WTC11 (cell line): ENCODE data around the gene KCNH6. TPM values are rescaled to one million over a fixed set of nuclear protein-coding genes. Genes with fewer than 3 reads are reported as not detected.

Experiments
- ATAC-seq: fragments of 200-7000 bp; cut with Tn5 transposase; 2 replicates; pipeline ENCODE4 v1.10.0; 2021; ENCODE audit warnings: mild to moderate bottlenecking, moderate library complexity
- CTCF ChIA-PET: fragments of 300-600 bp; sonication (Branson Sonifier 250); formaldehyde crosslinking; loops from one replicate; lab custom pipeline; 2021; ENCODE audit warnings: antibody characterized with exemption; lab: Charles Lee
- POLR2A ChIA-PET: fragments of 350-600 bp; sonication (Branson Sonifier 250); formaldehyde crosslinking; loops from one replicate; lab custom pipeline; 2021; ENCODE audit warnings: antibody characterized with exemption; lab: Charles Lee
- DNase-seq: peaks from one replicate; pipeline ENCODE4 v3.0.0; 2021; ENCODE audit warnings: low spot score
- H3K27ac Mint-ChIP-seq: 2 replicates; pipeline ENCODE4 v1.8.0; 2021; ENCODE audit warnings: mixed read lengths
- H3K27me3 Mint-ChIP-seq: 2 replicates; pipeline ENCODE4 v1.8.0; 2021; ENCODE audit warnings: low read depth, mild to moderate bottlenecking, moderate library complexity, mixed read lengths
- H3K36me3 Mint-ChIP-seq: 2 replicates; pipeline ENCODE4 v1.8.0; 2021; ENCODE audit warnings: mixed read lengths
- H3K4me1 Mint-ChIP-seq: 2 replicates; pipeline ENCODE4 v1.8.0; 2022; ENCODE audit warnings: mixed read lengths
- H3K4me3 Mint-ChIP-seq: 2 replicates; pipeline ENCODE4 v1.8.0; 2021; ENCODE audit warnings: mild to moderate bottlenecking, moderate library complexity, mixed read lengths
- H3K9me3 Mint-ChIP-seq: 2 replicates; pipeline ENCODE4 v1.8.0; 2021; ENCODE audit warnings: mixed read lengths
- AR ChIP-seq: fragments of 250-450 bp; sonication (Bioruptor Pico); IDR thresholded peaks from 2 replicates; pipeline ENCODE4 v1.9.0; 2021; ENCODE audit warnings: mild to moderate bottlenecking
- ARID4B ChIP-seq: sonication (generic); formaldehyde crosslinking; IDR thresholded peaks from 2 replicates; pipeline ENCODE4 v1.8.0; 2023; ENCODE audit warnings: missing genetic modification reagents, mild to moderate bottlenecking, borderline replicate concordance
- CREM ChIP-seq: sonication (generic); formaldehyde crosslinking; IDR thresholded peaks from 2 replicates; pipeline ENCODE4 v1.8.1; 2022; ENCODE audit warnings: mild to moderate bottlenecking, missing genetic modification reagents, moderate library complexity
- ESRRA ChIP-seq: sonication (generic); formaldehyde crosslinking; IDR thresholded peaks from 2 replicates; pipeline ENCODE4 v1.8.1; 2022; ENCODE audit warnings: mild to moderate bottlenecking, missing genetic modification reagents, borderline replicate concordance
- GRHL2 ChIP-seq: fragments of 250-450 bp; sonication (Bioruptor Pico); IDR thresholded peaks from 2 replicates; pipeline ENCODE4 v1.8.0; 2022; ENCODE audit warnings: mild to moderate bottlenecking, moderate library complexity; ENCODE audit not compliant: insufficient replicate concordance, severe bottlenecking
- IRF1 ChIP-seq: sonication (generic); formaldehyde crosslinking; IDR thresholded peaks from 2 replicates; pipeline ENCODE4 v1.8.0; 2023; ENCODE audit warnings: missing genetic modification reagents
- MYBL2 ChIP-seq: sonication (generic); formaldehyde crosslinking; IDR thresholded peaks from 2 replicates; pipeline ENCODE4 v1.8.1; 2023; ENCODE audit warnings: mild to moderate bottlenecking, moderate library complexity, missing genetic modification reagents
- RORB ChIP-seq: fragments of 250-450 bp; sonication (Bioruptor Pico); IDR thresholded peaks from 2 replicates; pipeline ENCODE4 v1.9.0; 2021; ENCODE audit warnings: mild to moderate bottlenecking
- SMAD3 ChIP-seq: sonication (generic); formaldehyde crosslinking; IDR thresholded peaks from 2 replicates; pipeline ENCODE4 v1.8.0; 2022; ENCODE audit warnings: missing genetic modification reagents, mild to moderate bottlenecking, borderline replicate concordance
- SOX15 ChIP-seq: fragments of 250-450 bp; sonication (Bioruptor Pico); IDR thresholded peaks from 2 replicates; pipeline ENCODE4 v1.9.0; 2021; ENCODE audit warnings: mild to moderate bottlenecking
- TP53 ChIP-seq: sonication (generic); formaldehyde crosslinking; IDR thresholded peaks from 2 replicates; pipeline ENCODE4 v1.8.1; 2023; ENCODE audit warnings: mild to moderate bottlenecking, missing genetic modification reagents
- USF1 ChIP-seq: sonication (generic); formaldehyde crosslinking; IDR thresholded peaks from 2 replicates; pipeline ENCODE4 v1.8.0; 2022; ENCODE audit warnings: mild to moderate bottlenecking, missing genetic modification reagents
- ZMAT4 ChIP-seq: fragments of 250-450 bp; sonication (Bioruptor Pico); IDR thresholded peaks from 2 replicates; pipeline ENCODE4 v1.9.0; 2021; ENCODE audit warnings: mild to moderate bottlenecking
- ZNF232 ChIP-seq: sonication (generic); formaldehyde crosslinking; IDR thresholded peaks from 2 replicates; pipeline ENCODE4 v1.8.0; 2022; ENCODE audit warnings: mild to moderate bottlenecking, missing genetic modification reagents
- ZNF396 ChIP-seq: fragments of 250-450 bp; sonication (Bioruptor Pico); IDR thresholded peaks from 2 replicates; pipeline ENCODE4 v1.8.0; 2021; ENCODE audit warnings: mild to moderate bottlenecking, moderate library complexity, borderline replicate concordance
- ZNF425 ChIP-seq: fragments of 250-450 bp; sonication (Bioruptor Pico); conservative IDR thresholded peaks from 2 replicates; pipeline ENCODE4 v1.9.0; 2021; ENCODE audit warnings: mild to moderate bottlenecking
- ZNF512 ChIP-seq: sonication (generic); formaldehyde crosslinking; IDR thresholded peaks from 2 replicates; pipeline ENCODE4 v1.8.1; 2022; ENCODE audit warnings: missing genetic modification reagents, borderline replicate concordance
- ZSCAN18 ChIP-seq: fragments of 250-450 bp; sonication (Bioruptor Pico); IDR thresholded peaks from 2 replicates; pipeline ENCODE4 v2.1.2; 2022; ENCODE audit warnings: mild to moderate bottlenecking, moderate library complexity
- total RNA-seq: library from RNA; stranded (reverse); gene quantifications from 3 replicates; pipeline ENCODE4 v1.2.3, GENCODE V29; 2021

The KCNH6 gene
- total RNA-seq, 1 experiment from 2014 or later = 2.1 TPM

GRCh38 chr17:63512896-63513644 is 10.1 kb upstream of the KCNH6 start (continued):
- TF ChIP-seq ZNF425 (CRISPR knock-in tag) = no peak
- TF ChIP-seq ZNF232 (CRISPR knock-in tag) = no peak
- no peak for TF ChIP-seq USF1
- TF ChIP-seq IRF1 (CRISPR knock-in tag) = no peak
- no peak for TF ChIP-seq AR (CRISPR knock-in tag)
- TF ChIP-seq MYBL2 (CRISPR knock-in tag) = no peak
- TF ChIP-seq SMAD3 = no peak
- no peak for TF ChIP-seq RORB (CRISPR knock-in tag)
- TF ChIP-seq ZNF396 (CRISPR knock-in tag) = no peak
- no peak for TF ChIP-seq ZNF512 (CRISPR knock-in tag)

GRCh38 chr17:63514477-63514876 is 8.7 kb upstream of the KCNH6 start:
- no peak overlapping the region for H3K27ac Mint-ChIP-seq
- ChIA-PET CTCF (interaction anchor here (0.9 to 1.2 kb wide), 2 partner anchors 8 to 25 kb away, joined by 3 to 4 read pairs; no protein-coding TSS in a partner anchor), POLR2A (interaction anchor here (0.6 kb wide), 1 partner anchor 1728 kb away, joined by 4 read pairs; no protein-coding TSS in a partner anchor)
- TF ChIP-seq ZSCAN18 (CRISPR knock-in tag) (no peak), TP53 (CRISPR knock-in tag) (no peak), CREM (CRISPR knock-in tag) (no peak), ZMAT4 (CRISPR knock-in tag) (no peak), ARID4B (CRISPR knock-in tag) (no peak), SOX15 (CRISPR knock-in tag) (no peak), ESRRA (no peak), GRHL2 (CRISPR knock-in tag) (no peak)

More at GRCh38 chr17:63514477-63514876, 8.7 kb upstream of the KCNH6 start:
- ATAC-seq (no peak), DNase-seq (no peak)
- no peaks in the 10 kb centered on the region for H3K4me1 Mint-ChIP-seq
- no peaks in the 10 kb centered on the region for H3K27me3 Mint-ChIP-seq
- H3K4me3 Mint-ChIP-seq = no peak overlapping the region
- no peaks in the 10 kb centered on the region for H3K9me3 Mint-ChIP-seq
- no peaks in the 10 kb centered on the region for H3K36me3 Mint-ChIP-seq
